ENCODE results near the gene COL7A1.

DNA sequence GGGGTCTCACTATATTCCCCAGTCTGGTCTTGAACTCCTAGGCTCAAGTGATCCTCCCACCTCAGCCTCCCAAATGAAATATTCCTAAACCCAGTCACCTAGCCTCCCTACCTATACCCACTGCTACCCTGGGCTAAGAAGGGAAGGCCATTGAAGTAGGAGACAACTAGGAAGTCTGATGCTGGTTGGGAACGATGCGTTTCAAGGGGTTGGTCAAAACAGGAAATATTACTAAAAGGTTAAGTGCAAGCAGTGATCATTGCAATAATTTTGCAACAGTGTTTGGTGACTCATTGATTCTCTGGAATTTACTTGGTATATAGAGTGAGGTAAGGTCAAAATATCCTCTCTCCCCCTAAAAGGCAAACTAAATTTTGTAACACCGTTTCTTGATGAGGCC is 18.9 kb upstream of the COL7A1 start:
- TF ChIP-seq GATA3 (IDR thresholded peaks at IDR 0.05; ENCODE audit: low read depth, low read length) (no peak), GATA2 (IDR thresholded peaks at IDR 0.05; ENCODE audit: low read depth, low read length) (no peak)

All from SH-SY5Y (cell line).